Stimulated activated CD8-positive, alpha-beta memory T cell treated with anti-CD3 and anti-CD28 coated beads, Interleukin-4, amount 100 ng/mL, for 48 hours (primary cell): ENCODE data around the gene PRSS12.
"Not testable (repeated sequence)": the region's sequence is repeated elsewhere in the genome, so short reads cannot be mapped to it uniquely, and the experiment has no call there.

ENCODE experiments used
- DNase-seq: peaks from one replicate; pipeline ENCODE4 v3.0.0-alpha.2; 2020

The PRSS12 gene

GRCh38 chr4:118322831-118323502 is 29.8 kb downstream of the PRSS12 start:
- DNase-seq, result no peak

GRCh38 chr4:118318931-118319330 is 33.9 kb downstream of the PRSS12 start:
- DNase-seq, result no peak

GRCh38 chr4:118317691-118318090 is 35.1 kb downstream of the PRSS12 start:
- no peak for DNase-seq

- DNase-seq, result no peak
Measured at GRCh38 chr4:118314221-118314620, 38.6 kb downstream of the PRSS12 start.

- no peak for DNase-seq
Measured at GRCh38 chr4:118313098-118313497, 39.7 kb downstream of the PRSS12 start.

GRCh38 chr4:118308306-118309030 is 44.3 kb downstream of the PRSS12 start:
- DNase-seq, result no peak

- no peak for DNase-seq
Measured at GRCh38 chr4:118307643-118308042, 45.2 kb downstream of the PRSS12 start.

GRCh38 chr4:118299619-118300018 is 53.2 kb downstream of the PRSS12 start:
- DNase-seq, result not testable (repeated sequence)

- DNase-seq, result no peak
Measured at GRCh38 chr4:118296729-118297128, 56.1 kb downstream of the PRSS12 start.

- no peak for DNase-seq
Measured at GRCh38 chr4:118290951-118291350, 61.9 kb downstream of the PRSS12 start.

GRCh38 chr4:118289794-118290193 is 63.0 kb downstream of the PRSS12 start:
- no peak for DNase-seq

GRCh38 chr4:118287711-118288451 is 64.9 kb downstream of the PRSS12 start:
- no peak for DNase-seq

- DNase-seq, result no peak
Measured at GRCh38 chr4:118286685-118287084, 66.1 kb downstream of the PRSS12 start.

- no peak for DNase-seq
Measured at GRCh38 chr4:118285931-118286330, 66.9 kb downstream of the PRSS12 start.

- no peak for DNase-seq
Measured at GRCh38 chr4:118284169-118284568, 68.6 kb downstream of the PRSS12 start.

GRCh38 chr4:118282692-118283091 is 70.1 kb downstream of the PRSS12 start:
- no peak for DNase-seq

GRCh38 chr4:118281611-118282442 is 71.0 kb downstream of the PRSS12 start:
- DNase-seq, result peak; percentile 53

GRCh38 chr4:118280501-118281218 is 72.1 kb downstream of the PRSS12 start:
- DNase-seq, result peak; percentile 51

GRCh38 chr4:118279920-118280432 is 72.8 kb downstream of the PRSS12 start:
- DNase-seq, result no peak

GRCh38 chr4:118279328-118279727 is 73.5 kb downstream of the PRSS12 start:
- DNase-seq, result no peak

- peak; percentile 97 for DNase-seq
Measured at GRCh38 chr4:118278473-118279274, 74.1 kb downstream of the PRSS12 start.
